IMR-90 (cell line): ENCODE results near the gene PRKCB. TPM values are rescaled to one million over a fixed set of nuclear protein-coding genes. Genes with fewer than 3 reads are reported as not detected.

Source experiments
- ATAC-seq: fragments of 200-7000 bp; cut with Tn5 transposase; 2 replicates; pipeline ENCODE4 v1.9.1; 2020; ENCODE audit warnings: low read depth, mild to moderate bottlenecking, moderate library complexity
- BruUV-seq: library from RNA; stranded (reverse); fragments of 400-500 nt; replicated peaks from 2 replicates; lab custom pipeline; 2021; lab: Mats Ljungman, UMichigan
- CTCF ChIA-PET: fragments of 300-600 bp; formaldehyde crosslinking; extraction: SDS; loops from one replicate; lab custom pipeline; 2021; ENCODE audit warnings: antibody characterized with exemption; lab: Yijun Ruan, JAX
- POLR2A ChIA-PET: fragments of 300-600 bp; sonication (Branson Sonifier 250); formaldehyde crosslinking; loops from one replicate; lab custom pipeline; 2022; ENCODE audit warnings: antibody characterized with exemption; ENCODE audit not compliant: unreplicated experiment; lab: Charles Lee
- DNase-seq: peaks from one replicate; pipeline ENCODE4 v3.0.0; 2013
- H2AFZ ChIP-seq: replicated peaks from 2 replicates; pipeline ENCODE3; 2013; ENCODE audit warnings: low read length, mild to moderate bottlenecking; ENCODE audit not compliant: poor library complexity
- H2AK5ac ChIP-seq: 2 replicates; pipeline ENCODE4 v1.6.1; 2013; ENCODE audit warnings: low read depth, low read length, inconsistent platforms
- H2AK9ac ChIP-seq: replicated peaks from 2 replicates; pipeline ENCODE3; 2013; ENCODE audit warnings: mild to moderate bottlenecking, low read depth, low read length, moderate library complexity; ENCODE audit not compliant: poor library complexity
- H2BK120ac ChIP-seq: 2 replicates; pipeline ENCODE4 v1.6.1; 2013; ENCODE audit warnings: low read depth, low read length, inconsistent platforms
- H2BK15ac ChIP-seq: 3 replicates; pipeline ENCODE4 v1.6.1; 2013; ENCODE audit warnings: low read depth, low read length, inconsistent platforms
- H2BK20ac ChIP-seq: 2 replicates; pipeline ENCODE4 v1.6.1; 2013; ENCODE audit warnings: low read depth, mild to moderate bottlenecking, inconsistent platforms, low read length, moderate library complexity
- H2BK5ac ChIP-seq: 2 replicates; pipeline ENCODE4 v1.6.1; 2013; ENCODE audit warnings: mild to moderate bottlenecking, low read depth, low read length, inconsistent platforms; ENCODE audit not compliant: poor library complexity, severe bottlenecking
- H3K14ac ChIP-seq: replicated peaks from 2 replicates; pipeline ENCODE4 v1.6.1; 2013; ENCODE audit warnings: low read depth, low read length, inconsistent platforms
- H3K18ac ChIP-seq: 2 replicates; pipeline ENCODE4 v1.6.1; 2013; ENCODE audit warnings: low read depth, low read length, control low read depth
- H3K23ac ChIP-seq: 2 replicates; pipeline ENCODE4 v1.6.1; 2013; ENCODE audit warnings: low read depth, low read length, inconsistent platforms
- H3K27ac ChIP-seq: 2 replicates; pipeline ENCODE4 v1.5.1; 2013; ENCODE audit warnings: mild to moderate bottlenecking, control low read depth, low read length; ENCODE audit not compliant: insufficient read depth
- H3K27me3 ChIP-seq: 2 replicates; pipeline ENCODE4 v1.6.1; 2013; ENCODE audit warnings: low read length; ENCODE audit not compliant: control insufficient read depth, insufficient read depth
- H3K36me3 ChIP-seq: 2 replicates; pipeline ENCODE4 v1.6.1; 2013; ENCODE audit warnings: low read length, mixed read lengths; ENCODE audit not compliant: control insufficient read depth, insufficient read depth
- H3K4ac ChIP-seq: 2 replicates; pipeline ENCODE4 v1.6.1; 2013; ENCODE audit warnings: low read depth, low read length, inconsistent platforms
- H3K4me1 ChIP-seq: 2 replicates; pipeline ENCODE4 v1.6.1; 2013; ENCODE audit warnings: low read length, mixed read lengths; ENCODE audit not compliant: control insufficient read depth, insufficient read depth
- H3K4me2 ChIP-seq: 2 replicates; pipeline ENCODE4 v1.6.1; 2013; ENCODE audit warnings: low read depth, mild to moderate bottlenecking, control low read depth, low read length, moderate library complexity
- H3K4me3 ChIP-seq: 2 replicates; pipeline ENCODE4 v1.5.1; 2013; ENCODE audit warnings: low read depth, mild to moderate bottlenecking, control low read depth, low read length, moderate library complexity; ENCODE audit not compliant: insufficient read depth
- H3K56ac ChIP-seq: 2 replicates; pipeline ENCODE4 v1.6.1; 2013; ENCODE audit warnings: low read length, inconsistent platforms; ENCODE audit not compliant: insufficient read depth; ENCODE audit errors: extremely low read depth
- H3K79me1 ChIP-seq, 2 experiments: 2 replicates each; pipeline ENCODE4 v1.6.1; 2013; ENCODE audit warnings: low read length in 2 of 2, inconsistent platforms in 1 of 2, low read depth in 1 of 2
- H3K9ac ChIP-seq: 2 replicates; pipeline ENCODE4 v1.6.1; 2013; ENCODE audit warnings: low read depth, low read length, control low read depth
- H3K9me1 ChIP-seq: 2 replicates; pipeline ENCODE4 v1.6.1; 2013; ENCODE audit warnings: low read length, inconsistent platforms; ENCODE audit not compliant: insufficient read depth
- H3K9me3 ChIP-seq: 2 replicates; pipeline ENCODE4 v1.6.1; 2013; ENCODE audit warnings: low read length; ENCODE audit not compliant: control insufficient read depth, insufficient read depth
- H4K20me1 ChIP-seq: 2 replicates; pipeline ENCODE4 v1.6.1; 2013; ENCODE audit warnings: low read length, inconsistent platforms; ENCODE audit not compliant: insufficient read depth
- H4K5ac ChIP-seq: 2 replicates; pipeline ENCODE4 v1.6.1; 2013; ENCODE audit warnings: mild to moderate bottlenecking, low read depth, low read length, control low read depth
- H4K8ac ChIP-seq, 2 experiments: 2 replicates each; pipeline ENCODE4 v1.6.1; 2013; ENCODE audit warnings: low read depth in 2 of 2, low read length in 2 of 2, control low read depth in 1 of 2, inconsistent platforms in 1 of 2
- H4K91ac ChIP-seq: 2 replicates; pipeline ENCODE4 v1.6.1; 2013; ENCODE audit warnings: low read depth, low read length, inconsistent platforms; ENCODE audit not compliant: insufficient read depth
- BHLHE40 ChIP-seq: fragments of 150-350 bp; IDR thresholded peaks from 2 replicates; pipeline ENCODE4 v1.6.1; 2016; ENCODE audit warnings: mild to moderate bottlenecking, low read depth, low read length
- CEBPB ChIP-seq: IDR thresholded peaks from 2 replicates; pipeline ENCODE4 v1.6.1; 2012; ENCODE audit warnings: low read depth, low read length, improper control_type of control experiment
- CHD1 ChIP-seq: IDR thresholded peaks from 2 replicates; pipeline ENCODE4 v1.6.1; 2012; ENCODE audit warnings: low read depth, low read length, improper control_type of control experiment
- ELK1 ChIP-seq: fragments of 150-350 bp; IDR thresholded peaks from 2 replicates; pipeline ENCODE4 v1.6.1; 2016; ENCODE audit warnings: low read depth, mild to moderate bottlenecking, low read length, moderate library complexity, borderline replicate concordance
- FOS ChIP-seq: fragments of 150-350 bp; IDR thresholded peaks from 2 replicates; pipeline ENCODE4 v1.6.1; 2016; ENCODE audit warnings: low read depth, low read length
- MAZ ChIP-seq: IDR thresholded peaks from 2 replicates; pipeline ENCODE4 v1.6.1; 2012; ENCODE audit warnings: low read depth, mild to moderate bottlenecking, low read length, improper control_type of control experiment, moderate library complexity, borderline replicate concordance
- MXI1 ChIP-seq: IDR thresholded peaks from 2 replicates; pipeline ENCODE4 v1.6.1; 2012; ENCODE audit warnings: low read depth, mild to moderate bottlenecking, low read length, moderate library complexity, borderline replicate concordance
- NFE2L2 ChIP-seq: fragments of 150-350 bp; IDR thresholded peaks from 2 replicates; pipeline ENCODE4 v1.6.1; 2016; ENCODE audit warnings: low read depth, mild to moderate bottlenecking, low read length
- POLR2A ChIP-seq: IDR thresholded peaks from 2 replicates; pipeline ENCODE4 v1.6.1; 2012; ENCODE audit warnings: mild to moderate bottlenecking, low read depth, low read length
- RAD21 ChIP-seq: IDR thresholded peaks from 2 replicates; pipeline ENCODE4 v1.6.1; 2012; ENCODE audit warnings: low read length, improper control_type of control experiment
- RCOR1 ChIP-seq: IDR thresholded peaks from 2 replicates; pipeline ENCODE4 v1.6.1; 2012; ENCODE audit warnings: mild to moderate bottlenecking, low read length, improper control_type of control experiment; ENCODE audit not compliant: insufficient replicate concordance
- RFX5 ChIP-seq: IDR thresholded peaks from 2 replicates; pipeline ENCODE4 v1.8.0; 2012; ENCODE audit warnings: low read depth, mild to moderate bottlenecking, low read length, moderate library complexity
- SMC3 ChIP-seq: fragments of 150-350 bp; IDR thresholded peaks from 2 replicates; pipeline ENCODE4 v1.6.1; 2016; ENCODE audit warnings: low read depth, mild to moderate bottlenecking, antibody characterized with exemption, low read length, moderate library complexity
- USF2 ChIP-seq: fragments of 150-350 bp; IDR thresholded peaks from 2 replicates; pipeline ENCODE4 v1.6.1; 2017; ENCODE audit warnings: mild to moderate bottlenecking, antibody characterized with exemption, low read length, low read depth
- WGBS, 2 experiments: methylation state at CpG; one replicate each; pipeline versions ENCODE4 v1.1.5 to v1.1.7; 2013; ENCODE audit warnings: missing lambda C conversion rate in 2 of 2; ENCODE audit not compliant: insufficient read length in 1 of 2; ENCODE audit errors: extremely low coverage in 2 of 2; 5-methylcytosine and 5-hydroxymethylcytosine counted together
- dilution Hi-C: fragments of 300-500 bp; cut with HindIII; formaldehyde crosslinking; loops from one replicate; pipeline ENCODE4 v1.14.3; 2018; ENCODE audit warnings: low sequenced_read_pairs; ENCODE audit not compliant: unreplicated experiment
- in situ Hi-C: fragments of 300-500 bp; cut with MboI; formaldehyde crosslinking; loops from 3 replicates; pipeline ENCODE4 v1.14.3; 2019; ENCODE audit warnings: low sequenced_read_pairs, inconsistent platforms, mixed read lengths
- intact Hi-C: fragments of 100-400 bp; cut with micrococcal nuclease; formaldehyde crosslinking; loops from 2 replicates; pipeline ENCODE4 v1.10.0; 2022
- polyA plus RNA-seq, 3 experiments: library from polyadenylated mRNA; depleted of rRNA; stranded (reverse); fragments of >200 nt; gene quantifications; 2 replicates each; pipeline ENCODE4 v1.2.3, GENCODE V29; 2012; ENCODE audit warnings: low replicate concordance in 1 of 3
- total RNA-seq: library from RNA; depleted of rRNA; stranded (reverse); fragments of >200 nt; gene quantifications from 2 replicates; pipeline ENCODE4 v1.2.3, GENCODE V29; 2012

PRKCB gene
- total and polyA plus RNA-seq, 2 of the 4 experiments (the other 2 are of a cell fraction) = under 0.01 TPM; not detected in 1

GRCh38 chr16:24195221-24195620, 359.4 kb downstream of the PRKCB start:
- H4K91ac ChIP-seq = no peak overlapping the region
- no peaks in the 10 kb centered on the region for H3K36me3 ChIP-seq
- CTCF ChIA-PET = no interaction called here
- H3K27ac ChIP-seq = no peak overlapping the region
- no peak overlapping the region for H2AFZ ChIP-seq
- no peaks in the 10 kb centered on the region for H3K9me1 ChIP-seq
- no peaks in the 10 kb centered on the region for H3K79me1 ChIP-seq
- no peak overlapping the region for H4K8ac ChIP-seq
- no peaks in the 10 kb centered on the region for H4K20me1 ChIP-seq
- in situ Hi-C loops = no loop called here
- H3K23ac ChIP-seq = no peak overlapping the region
- no peaks in the 10 kb centered on the region for H3K27me3 ChIP-seq
- no peak overlapping the region for H3K4me2 ChIP-seq
- H2AK9ac ChIP-seq = no peak overlapping the region
- no peaks in the 10 kb centered on the region for H3K4me1 ChIP-seq
- H3K56ac ChIP-seq = no peak overlapping the region
- no peak overlapping the region for H3K18ac ChIP-seq
- BruUV-seq = no TSS peak
- POLR2A ChIA-PET = no interaction called here
- H2BK5ac ChIP-seq = no peak overlapping the region
- H3K4ac ChIP-seq = no peak overlapping the region
- H3K9me3 ChIP-seq = no peaks in the 10 kb centered on the region
- H2BK120ac ChIP-seq = no peak overlapping the region
- intact Hi-C loops = no loop called here
- WGBS, 2 experiments = 14% methylated on average over 1 of the region's 2 CpGs; no CpG with 5 or more reads in 1 of the 2 experiments
- no peak overlapping the region for H2AK5ac ChIP-seq
- DNase-seq = no peak
- TF ChIP-seq FOS = no peak
- TF ChIP-seq POLR2A = no peak
- TF ChIP-seq NFE2L2 = no peak
- no peak for TF ChIP-seq CEBPB
- TF ChIP-seq RFX5 = no peak
- no peak for TF ChIP-seq BHLHE40
- TF ChIP-seq USF2 = no peak
- no peak for TF ChIP-seq ELK1
- TF ChIP-seq SMC3 = no peak
- no peak for TF ChIP-seq CHD1
- TF ChIP-seq RCOR1 = no peak
- no peak for TF ChIP-seq RAD21
- TF ChIP-seq MAZ = no peak
- TF ChIP-seq MXI1 = no peak
- dilution Hi-C loops = no loop called here
- no peak overlapping the region for H2BK15ac ChIP-seq
- no peak for ATAC-seq
- H3K4me3 ChIP-seq = no peak overlapping the region
- no peak overlapping the region for H3K14ac ChIP-seq
- H2BK20ac ChIP-seq = no peak overlapping the region
- H3K9ac ChIP-seq = no peak overlapping the region
- no peak overlapping the region for H4K5ac ChIP-seq
